Measurements from ENCODE around the gene KCNK18.

The KCNK18 gene

DNA sequence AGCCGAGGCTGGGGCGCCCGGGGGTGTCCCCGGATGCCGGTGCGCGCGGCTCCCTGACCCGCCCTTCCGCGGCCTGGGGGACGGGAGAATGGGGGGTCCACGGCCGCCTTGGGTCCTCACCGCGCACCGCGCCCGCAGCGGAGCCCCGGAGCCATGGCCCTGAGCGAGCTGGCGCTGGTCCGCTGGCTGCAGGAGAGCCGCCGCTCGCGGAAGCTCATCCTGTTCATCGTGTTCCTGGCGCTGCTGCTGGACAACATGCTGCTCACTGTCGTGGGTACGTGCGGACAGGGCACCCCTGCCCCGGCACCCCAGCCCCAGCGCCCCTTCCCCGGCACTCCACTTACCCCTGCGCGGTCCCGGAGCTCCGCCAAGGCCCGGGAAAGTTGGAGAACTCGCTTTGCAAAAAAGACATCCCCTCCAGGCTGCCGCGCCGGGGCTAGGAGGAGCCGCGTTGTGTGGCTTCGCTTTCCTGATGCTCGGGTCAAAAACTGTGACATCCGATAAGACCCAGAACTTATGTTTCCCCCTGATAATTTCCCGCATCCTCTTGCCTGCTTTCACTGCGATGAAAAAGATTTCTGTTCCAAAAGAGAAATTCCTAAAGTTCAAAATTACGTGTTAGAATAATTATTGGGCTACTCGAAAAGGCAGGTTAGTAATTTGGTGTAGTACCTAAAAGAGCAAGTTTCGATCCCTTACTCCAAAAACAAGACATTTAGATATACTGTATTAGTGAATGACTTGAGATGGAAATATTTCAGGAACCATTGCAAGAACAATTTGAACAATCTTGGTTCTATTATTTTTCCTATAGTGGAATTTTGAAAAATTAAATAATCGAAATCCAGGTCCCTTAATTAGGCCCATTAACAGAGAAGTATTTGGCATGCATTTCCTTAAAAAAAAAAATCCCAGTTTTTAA is 44.5 kb downstream of the KCNK18 start:
- no peak overlapping the region for H3K9ac ChIP-seq (ENCODE audit: low read length)
- H3K9me3 ChIP-seq (ENCODE audit: low read length) = no peaks in the 10 kb centered on the region
- H3K4me3 ChIP-seq (ENCODE audit: low read depth in 1 of 2, low read length in 2 of 2) = no peak overlapping the region
- no peak overlapping the region for H3K27ac ChIP-seq (ENCODE audit: low read depth, low read length)
- no peaks in the 10 kb centered on the region for H3K4me1 ChIP-seq (ENCODE audit: insufficient read depth, low read length)
- peaks cover 0 to 24% of the 10 kb centered on the region in 2 donors for H3K27me3 ChIP-seq (ENCODE audit: control insufficient read depth in 1 of 2, insufficient read depth in 2 of 2, low read length in 2 of 2)
- H3K36me3 ChIP-seq (ENCODE audit: insufficient read depth, low read length) = no peaks in the 10 kb centered on the region

GRCh38 chr10:117242463-117242832 is 45.2 kb downstream of the KCNK18 start:
- Histone ChIP-seq H3K4me3 (ENCODE audit: low read depth in 1 of 2, low read length in 2 of 2) (no peak overlapping the region), H3K4me1 (ENCODE audit: insufficient read depth, low read length) (no peaks in the 10 kb centered on the region), H3K27ac (ENCODE audit: low read depth, low read length) (no peak overlapping the region), H3K9ac (ENCODE audit: low read length) (no peak overlapping the region), H3K36me3 (ENCODE audit: insufficient read depth, low read length) (no peaks in the 10 kb centered on the region), H3K9me3 (ENCODE audit: low read length) (no peaks in the 10 kb centered on the region), H3K27me3 (ENCODE audit: control insufficient read depth in 1 of 2, insufficient read depth in 2 of 2, low read length in 2 of 2) (peaks cover 0 to 24% of the 10 kb centered on the region in 2 donors)

- Histone ChIP-seq H3K4me3 (ENCODE audit: low read depth in 1 of 2, low read length in 2 of 2) (no peak overlapping the region), H3K27me3 (ENCODE audit: control insufficient read depth in 1 of 2, insufficient read depth in 2 of 2, low read length in 2 of 2) (peaks cover 0 to 7% of the 10 kb centered on the region in 2 donors), H3K9me3 (ENCODE audit: low read length) (no peaks in the 10 kb centered on the region), H3K4me1 (ENCODE audit: insufficient read depth, low read length) (no peaks in the 10 kb centered on the region), H3K36me3 (ENCODE audit: insufficient read depth, low read length) (no peaks in the 10 kb centered on the region), H3K27ac (ENCODE audit: low read depth, low read length) (no peak overlapping the region), H3K9ac (ENCODE audit: low read length) (no peak overlapping the region)
These were observed 49.8 kb downstream of the KCNK18 start for GRCh38 chr10:117246997-117247671.

- Histone ChIP-seq H3K27ac (ENCODE audit: low read depth, low read length) (no peak overlapping the region), H3K4me3 (ENCODE audit: low read depth in 1 of 2, low read length in 2 of 2) (no peak overlapping the region), H3K9me3 (ENCODE audit: low read length) (no peaks in the 10 kb centered on the region), H3K9ac (ENCODE audit: low read length) (no peak overlapping the region), H3K4me1 (ENCODE audit: insufficient read depth, low read length) (no peaks in the 10 kb centered on the region), H3K36me3 (ENCODE audit: insufficient read depth, low read length) (no peaks in the 10 kb centered on the region), H3K27me3 (ENCODE audit: control insufficient read depth in 1 of 2, insufficient read depth in 2 of 2, low read length in 2 of 2) (peaks cover 0 to 7% of the 10 kb centered on the region in 2 donors)
These were observed 51.6 kb downstream of the KCNK18 start for GRCh38 chr10:117248750-117249465.

- H3K27me3 ChIP-seq (ENCODE audit: control insufficient read depth in 1 of 2, insufficient read depth in 2 of 2, low read length in 2 of 2) = peaks cover 0 to 7% of the 10 kb centered on the region in 2 donors
- no peaks in the 10 kb centered on the region for H3K9me3 ChIP-seq (ENCODE audit: low read length)
- no peaks in the 10 kb centered on the region for H3K36me3 ChIP-seq (ENCODE audit: insufficient read depth, low read length)
- no peak overlapping the region for H3K4me3 ChIP-seq (ENCODE audit: low read depth in 1 of 2, low read length in 2 of 2)
- H3K9ac ChIP-seq (ENCODE audit: low read length) = no peak overlapping the region
- no peak overlapping the region for H3K27ac ChIP-seq (ENCODE audit: low read depth, low read length)
- no peaks in the 10 kb centered on the region for H3K4me1 ChIP-seq (ENCODE audit: insufficient read depth, low read length)
These were observed 52.3 kb downstream of the KCNK18 start for GRCh38 chr10:117249493-117250093.

DNA sequence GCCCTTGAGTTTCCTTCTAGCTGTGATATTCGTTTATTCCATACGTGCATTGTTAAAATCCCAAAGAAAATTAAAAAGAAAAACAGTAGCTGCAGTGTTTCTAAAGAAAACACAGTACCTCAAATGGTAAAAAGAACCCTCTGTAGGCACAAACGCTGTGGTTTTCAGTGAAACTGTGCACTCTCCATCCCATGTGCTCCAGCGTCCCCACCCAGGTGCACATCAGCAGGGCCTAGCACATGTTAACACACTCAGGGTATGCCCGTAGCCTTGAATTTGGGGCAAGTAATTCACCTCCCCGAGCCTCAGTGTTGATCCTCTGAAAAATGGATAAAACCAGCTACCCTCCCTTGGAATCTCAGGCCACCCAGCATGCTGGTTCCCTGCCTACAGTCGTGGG is 53.1 kb downstream of the KCNK18 start:
- H3K27me3 ChIP-seq (ENCODE audit: control insufficient read depth in 1 of 2, insufficient read depth in 2 of 2, low read length in 2 of 2) = peaks cover 0 to 4% of the 10 kb centered on the region in 2 donors
- H3K27ac ChIP-seq (ENCODE audit: low read depth, low read length) = no peak overlapping the region
- no peaks in the 10 kb centered on the region for H3K4me1 ChIP-seq (ENCODE audit: insufficient read depth, low read length)

GRCh38 chr10:117253908-117254307 is 56.6 kb downstream of the KCNK18 start:
- Histone ChIP-seq H3K9ac (ENCODE audit: low read length) (no peak overlapping the region), H3K27me3 (ENCODE audit: control insufficient read depth in 1 of 2, insufficient read depth in 2 of 2, low read length in 2 of 2) (peaks cover 0 to 4% of the 10 kb centered on the region in 2 donors), H3K27ac (ENCODE audit: low read depth, low read length) (no peak overlapping the region), H3K36me3 (ENCODE audit: insufficient read depth, low read length) (no peaks in the 10 kb centered on the region), H3K9me3 (ENCODE audit: low read length) (no peaks in the 10 kb centered on the region), H3K4me1 (ENCODE audit: insufficient read depth, low read length) (no peaks in the 10 kb centered on the region), H3K4me3 (ENCODE audit: low read depth in 1 of 2, low read length in 2 of 2) (no peak overlapping the region)

More for the DNA sequence above, 53.1 kb downstream of the KCNK18 start:
- Histone ChIP-seq H3K36me3 (ENCODE audit: insufficient read depth, low read length) (no peaks in the 10 kb centered on the region), H3K9ac (ENCODE audit: low read length) (no peak overlapping the region), H3K4me3 (ENCODE audit: low read depth in 1 of 2, low read length in 2 of 2) (no peak overlapping the region), H3K9me3 (ENCODE audit: low read length) (no peaks in the 10 kb centered on the region)

DNA sequence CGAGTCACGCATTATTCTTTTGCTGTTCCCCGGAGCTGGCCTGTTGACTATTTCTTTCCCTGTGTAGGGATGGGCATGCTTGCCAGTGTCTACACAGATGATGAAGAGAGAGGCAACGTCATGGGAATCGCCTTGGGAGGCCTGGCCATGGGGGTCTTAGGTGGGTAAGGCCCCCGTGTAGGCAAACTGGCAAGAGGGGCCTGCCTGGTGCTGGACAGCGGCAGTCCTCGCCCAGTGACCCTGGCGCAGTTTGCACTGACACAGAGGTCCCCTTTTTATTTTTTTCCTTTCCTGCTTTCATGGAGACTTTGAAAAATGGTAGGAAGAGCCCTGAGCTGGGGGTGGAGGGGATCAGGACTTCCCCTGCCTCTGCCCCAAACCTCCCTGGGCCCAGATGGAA is 57.0 kb downstream of the KCNK18 start:
- Histone ChIP-seq H3K27me3 (ENCODE audit: control insufficient read depth in 1 of 2, insufficient read depth in 2 of 2, low read length in 2 of 2) (peaks cover 0 to 4% of the 10 kb centered on the region in 2 donors), H3K27ac (ENCODE audit: low read depth, low read length) (no peak overlapping the region), H3K9ac (ENCODE audit: low read length) (no peak overlapping the region), H3K36me3 (ENCODE audit: insufficient read depth, low read length) (no peaks in the 10 kb centered on the region), H3K4me1 (ENCODE audit: insufficient read depth, low read length) (no peaks in the 10 kb centered on the region), H3K4me3 (ENCODE audit: low read depth in 1 of 2, low read length in 2 of 2) (no peak overlapping the region), H3K9me3 (ENCODE audit: low read length) (no peaks in the 10 kb centered on the region)

GRCh38 chr10:117254774-117255735 is 57.8 kb downstream of the KCNK18 start:
- Histone ChIP-seq H3K9ac (ENCODE audit: low read length) (no peak overlapping the region), H3K27ac (ENCODE audit: low read depth, low read length) (no peak overlapping the region), H3K27me3 (ENCODE audit: control insufficient read depth in 1 of 2, insufficient read depth in 2 of 2, low read length in 2 of 2) (peaks cover 0 to 4% of the 10 kb centered on the region in 2 donors), H3K36me3 (ENCODE audit: insufficient read depth, low read length) (no peaks in the 10 kb centered on the region), H3K4me1 (ENCODE audit: insufficient read depth, low read length) (no peaks in the 10 kb centered on the region), H3K4me3 (ENCODE audit: low read depth in 1 of 2, low read length in 2 of 2) (no peak overlapping the region), H3K9me3 (ENCODE audit: low read length) (no peaks in the 10 kb centered on the region)

GRCh38 chr10:117255835-117256460 is 58.7 kb downstream of the KCNK18 start:
- H3K9ac ChIP-seq (ENCODE audit: low read length) = no peak overlapping the region
- H3K4me3 ChIP-seq (ENCODE audit: low read depth in 1 of 2, low read length in 2 of 2) = no peak overlapping the region
- H3K27ac ChIP-seq (ENCODE audit: low read depth, low read length) = no peak overlapping the region
- H3K9me3 ChIP-seq (ENCODE audit: low read length) = no peaks in the 10 kb centered on the region
- H3K4me1 ChIP-seq (ENCODE audit: insufficient read depth, low read length) = no peaks in the 10 kb centered on the region
- H3K36me3 ChIP-seq (ENCODE audit: insufficient read depth, low read length) = no peaks in the 10 kb centered on the region
- H3K27me3 ChIP-seq (ENCODE audit: control insufficient read depth in 1 of 2, insufficient read depth in 2 of 2, low read length in 2 of 2) = no peaks in the 10 kb centered on the region
